ENCODE results near the gene PPBP.

The PPBP gene

DNA sequence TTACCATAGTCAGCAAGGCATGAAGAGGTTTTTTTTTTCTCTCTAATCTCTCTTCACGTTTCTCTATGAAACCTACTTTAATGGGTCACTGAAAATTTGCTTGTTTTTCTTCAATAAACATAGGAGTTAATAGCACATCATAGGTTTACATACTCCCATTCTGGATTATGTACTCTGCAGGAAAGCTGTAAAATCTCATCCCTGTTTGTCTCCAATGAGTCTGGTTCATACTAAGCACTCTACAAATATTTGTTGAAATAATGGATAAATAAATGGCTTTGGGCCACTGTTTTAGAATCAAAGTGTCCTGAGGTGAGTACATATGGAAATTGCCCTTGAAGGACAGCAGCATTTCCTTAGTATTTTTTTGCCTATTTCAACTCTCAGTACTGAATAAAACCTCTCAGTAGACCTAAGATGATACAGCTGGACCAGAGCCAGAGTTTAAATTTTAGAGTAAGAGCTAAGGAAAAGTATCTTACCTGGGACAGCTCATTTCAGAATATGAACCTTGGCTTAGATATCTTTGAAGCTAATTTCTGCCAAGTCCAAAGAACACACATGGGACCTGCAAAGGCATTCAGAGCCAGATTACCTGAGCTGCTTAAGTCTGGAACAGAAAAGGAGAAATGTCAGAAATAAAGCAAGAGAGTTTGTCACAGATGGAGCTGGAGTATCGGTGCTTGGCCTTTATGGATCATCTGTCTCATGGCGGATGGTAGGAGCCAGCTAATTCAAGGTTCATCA, 40.6 kb downstream of the PPBP start:
- no peak for ATAC-seq

DNA sequence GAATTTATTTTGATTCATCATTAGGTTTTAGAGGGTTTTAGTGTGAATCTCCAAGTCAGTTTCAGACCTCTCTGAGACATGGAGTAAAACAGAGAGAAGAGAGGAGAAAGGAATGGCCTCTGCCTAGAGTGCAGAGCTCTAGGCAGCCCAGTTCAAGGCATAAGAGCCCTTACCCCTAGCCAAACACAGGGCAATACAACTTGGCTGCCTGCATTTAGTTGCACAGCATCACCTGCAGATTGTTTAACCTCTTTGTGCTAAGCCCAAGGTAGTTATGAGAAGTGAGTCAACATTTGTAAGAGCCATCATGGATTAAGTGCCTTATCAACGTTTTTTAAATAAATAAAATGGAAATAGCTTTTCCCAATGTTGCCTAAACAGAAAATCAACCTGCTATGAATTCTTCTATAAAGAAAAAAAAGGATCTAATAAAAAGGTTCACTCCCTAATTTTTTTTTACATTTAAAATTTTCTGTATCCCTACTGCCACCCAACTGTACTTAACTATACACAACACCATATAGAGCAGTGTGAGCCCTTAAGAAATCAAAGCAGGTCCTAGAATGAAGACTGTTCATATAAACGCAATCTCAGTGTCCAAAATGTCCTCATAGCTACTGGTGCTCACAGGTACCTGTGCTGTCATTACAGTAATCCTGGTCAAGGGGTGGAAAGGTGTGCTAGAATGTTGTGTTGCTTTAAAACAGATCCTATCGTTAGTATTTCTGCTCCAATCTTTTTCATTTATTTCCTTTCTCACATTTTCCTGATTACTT, 42.1 kb downstream of the PPBP start:
- no peak for ATAC-seq

DNA sequence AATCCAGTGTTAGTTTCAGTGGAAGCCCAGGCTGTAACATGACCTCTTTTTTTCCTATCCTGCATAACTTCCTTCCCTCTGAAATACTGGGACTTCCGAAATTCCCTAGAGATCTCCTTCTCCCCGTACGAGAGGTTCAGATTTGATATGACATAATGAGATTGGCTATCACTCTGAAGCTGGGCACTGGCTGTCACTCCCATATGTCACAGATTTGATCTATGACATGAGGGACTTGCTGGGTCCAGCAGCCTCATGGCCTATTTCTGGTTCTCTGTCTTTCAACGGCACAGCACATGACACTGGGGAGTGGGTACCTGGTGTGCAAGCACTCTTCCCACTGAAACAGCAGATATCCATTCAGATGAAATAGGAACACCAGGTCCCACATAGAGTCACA, 42.9 kb downstream of the PPBP start:
- no peak for ATAC-seq

DNA sequence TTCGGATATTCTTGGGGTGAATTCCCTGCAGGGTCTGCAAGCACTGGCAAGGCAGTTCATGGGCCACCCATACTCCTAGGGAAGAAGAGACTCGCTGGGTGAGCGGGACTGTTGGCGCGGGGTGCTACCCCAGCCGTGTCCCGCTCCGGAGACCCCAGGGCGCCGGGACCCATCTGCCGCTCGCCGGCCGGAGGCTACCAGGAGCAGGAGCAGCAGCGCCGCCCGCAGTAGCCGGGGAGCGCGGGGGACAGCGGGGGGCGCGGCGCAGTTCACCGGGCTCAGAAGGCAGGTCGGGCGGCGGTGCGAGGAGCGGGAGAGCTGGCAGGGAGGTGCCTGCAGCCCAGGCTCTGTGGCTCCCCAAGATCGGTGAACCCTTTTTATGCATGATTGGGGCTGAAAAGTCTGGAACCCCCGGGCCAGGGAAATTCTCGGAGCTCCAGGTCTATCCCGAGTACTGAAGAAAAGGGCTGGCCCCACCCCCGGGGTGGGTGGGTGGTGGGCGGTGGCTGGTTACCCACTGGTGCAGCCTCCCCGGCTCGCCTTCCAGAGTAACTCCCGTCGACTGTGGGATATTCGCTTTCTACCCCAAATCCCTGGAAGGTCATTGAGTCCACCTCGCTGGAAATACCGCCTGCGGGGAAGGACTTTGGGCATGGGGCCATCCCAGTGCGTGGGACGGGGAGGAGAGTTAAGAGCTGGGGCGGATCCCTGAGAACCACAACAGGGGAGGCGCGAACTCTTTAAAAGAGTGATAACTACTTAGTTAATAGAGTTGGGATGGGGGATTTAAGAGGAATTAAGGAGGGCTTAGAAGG, 43.7 kb downstream of the PPBP start:
- ATAC-seq, result no peak

DNA sequence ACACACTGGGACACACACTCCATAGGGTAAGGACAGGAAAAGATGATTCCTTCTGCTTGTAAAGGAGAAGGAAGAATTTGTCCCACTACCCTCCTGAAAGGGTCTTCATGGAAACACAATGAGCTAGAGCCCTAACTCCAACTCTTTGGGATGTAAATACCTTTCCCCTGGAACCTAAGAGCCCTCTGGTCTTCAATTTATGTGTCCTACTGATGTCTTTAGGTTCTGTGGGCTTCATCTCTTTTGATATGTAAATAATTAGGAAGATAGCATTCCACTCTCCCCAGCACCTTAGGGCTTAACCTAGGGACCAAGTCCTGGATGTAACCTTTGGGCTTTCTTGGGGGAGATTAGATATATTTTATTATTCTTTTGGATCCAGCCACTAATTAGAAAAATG, 44.4 kb downstream of the PPBP start:
- no peak for ATAC-seq

DNA sequence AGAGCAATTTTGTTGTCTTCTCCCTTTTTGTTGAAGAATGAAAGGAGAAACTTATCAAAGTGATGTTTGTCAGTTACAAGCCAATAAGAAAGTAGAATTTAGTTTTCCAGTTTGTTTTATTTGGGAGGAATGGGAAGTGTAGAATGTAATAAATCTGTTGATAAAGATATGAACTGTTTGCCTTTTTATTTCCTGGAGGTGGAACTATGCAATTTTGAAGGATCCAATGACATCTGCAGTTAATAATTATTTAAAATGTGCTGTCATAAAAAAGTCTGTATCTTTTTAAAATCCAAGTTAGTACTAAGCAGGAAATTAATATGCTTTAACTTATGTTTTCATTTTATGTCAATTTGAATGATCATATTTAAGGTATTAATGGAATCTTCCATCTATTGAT, 51.0 kb downstream of the PPBP start:
- no peak for ATAC-seq
